Hematopoietic multipotent progenitor cell treated with erythropoietin and hydrocortisone succinate and interleukin-3 and kit ligand, for 15 days (in vitro differentiated cells): ENCODE data around the gene SENP5.

Experiments
- DNase-seq: peaks from one replicate; pipeline ENCODE4 v3.0.0-alpha.2; 2015; ENCODE audit warnings: low spot score

The SENP5 gene

GRCh38 chr3:196889844-196890708, 22.4 kb downstream of the SENP5 start:
- no peak for DNase-seq

- no peak for DNase-seq
Observed at GRCh38 chr3:196894557-196895295, 27.0 kb downstream of the SENP5 start.

- DNase-seq = no peak
Observed at GRCh38 chr3:196896229-196896628, 28.5 kb downstream of the SENP5 start.

DNA sequence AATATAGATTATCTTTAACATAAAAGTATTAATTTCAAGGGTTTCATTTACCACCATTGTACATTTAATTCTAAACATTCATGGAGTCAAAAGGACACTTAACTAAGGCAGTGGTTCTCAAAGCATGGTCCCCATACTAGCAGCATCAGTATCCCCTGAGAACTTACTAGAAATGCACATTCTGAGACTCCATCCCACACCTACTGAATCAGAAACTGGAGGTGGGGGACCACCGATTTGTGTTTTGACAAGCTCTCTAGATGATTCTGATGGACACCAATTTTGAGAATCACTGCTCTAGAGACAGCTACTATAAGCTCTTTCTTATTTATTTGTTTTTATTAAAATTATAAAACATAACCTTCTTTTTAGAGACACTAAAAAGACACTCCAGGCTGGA, 34.0 kb downstream of the SENP5 start:
- no peak for DNase-seq

GRCh38 chr3:196902296-196902695, 34.6 kb downstream of the SENP5 start:
- no peak for DNase-seq

GRCh38 chr3:196903740-196904139, 36.0 kb downstream of the SENP5 start:
- no peak for DNase-seq

DNA sequence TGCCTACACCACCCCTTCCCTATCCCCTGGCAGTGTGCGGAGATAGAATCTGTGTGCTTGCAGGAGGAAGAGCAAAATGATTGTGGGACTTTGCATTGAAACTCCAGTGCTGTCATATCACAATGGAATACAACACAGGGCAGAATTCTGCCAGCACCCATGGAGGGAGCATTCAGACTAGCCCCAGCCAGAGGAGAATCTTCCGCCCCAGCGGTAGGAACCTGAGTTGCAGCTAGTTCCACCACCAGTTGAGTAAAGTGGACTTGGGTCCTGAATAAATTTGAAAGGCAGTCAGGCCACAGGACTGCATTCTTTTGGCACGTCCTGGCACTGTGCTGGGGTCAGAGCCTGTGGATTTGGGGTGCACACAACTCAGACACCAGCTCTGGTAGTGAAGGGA, 47.1 kb downstream of the SENP5 start:
- DNase-seq = no peak

GRCh38 chr3:196915375-196915774, 47.7 kb downstream of the SENP5 start:
- DNase-seq = no peak

DNA sequence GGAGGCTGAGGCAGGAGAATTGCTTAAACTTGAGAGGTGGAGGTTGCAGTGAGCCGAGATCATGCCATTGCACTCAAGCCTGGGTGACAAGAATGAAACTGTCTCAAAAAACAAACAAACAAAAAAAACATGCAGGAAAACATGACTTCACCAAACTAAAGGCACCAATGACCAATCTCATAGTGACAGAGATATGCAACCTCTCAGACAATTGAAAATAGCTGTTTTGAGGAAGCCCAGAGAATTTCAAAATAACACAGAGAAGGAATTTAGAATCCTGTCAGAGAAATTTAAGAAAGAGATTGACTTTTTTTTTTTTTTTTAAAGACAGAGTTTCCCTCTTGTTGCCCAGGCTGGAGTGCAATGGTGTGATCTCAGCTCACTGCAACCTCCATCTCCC, 48.5 kb downstream of the SENP5 start:
- no peak for DNase-seq

DNA sequence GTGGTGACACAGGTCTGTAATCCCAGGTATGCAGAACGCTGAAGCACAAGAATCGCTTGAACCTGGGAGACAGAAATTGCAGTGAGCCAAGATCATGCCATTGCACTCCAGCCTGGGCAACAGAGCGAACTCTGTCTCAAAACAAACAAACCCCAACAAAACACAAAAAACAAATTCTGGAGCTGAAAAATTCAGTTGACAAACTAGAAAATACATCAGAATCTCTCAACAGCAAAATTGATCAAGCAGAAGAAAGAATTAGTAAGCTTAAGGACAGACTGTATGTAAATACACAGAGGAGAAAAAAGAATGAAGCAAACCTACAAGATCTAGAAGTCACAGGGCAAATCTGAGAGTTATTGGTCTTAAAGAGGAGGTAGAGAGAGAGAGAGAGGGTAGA, 49.3 kb downstream of the SENP5 start:
- no peak for DNase-seq

DNA sequence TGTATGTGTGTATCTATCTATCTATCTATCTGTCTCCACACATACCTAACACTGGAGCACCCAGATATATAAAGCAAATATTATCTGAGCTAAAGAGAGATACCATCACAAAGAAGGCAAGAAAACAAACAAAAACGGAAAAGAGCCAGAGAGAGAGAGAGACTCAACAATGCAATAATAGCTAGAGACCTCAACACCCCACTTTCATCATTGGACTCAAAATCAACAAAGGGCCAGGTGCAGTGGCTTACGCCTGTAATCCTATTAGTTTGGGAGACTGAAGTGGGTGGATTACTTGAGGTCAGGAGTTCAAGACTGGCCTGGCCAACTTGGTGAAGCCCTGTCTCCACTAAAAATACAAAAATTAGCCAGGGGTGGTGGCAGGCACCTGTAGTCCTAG, 51.2 kb downstream of the SENP5 start:
- DNase-seq = no peak

DNA sequence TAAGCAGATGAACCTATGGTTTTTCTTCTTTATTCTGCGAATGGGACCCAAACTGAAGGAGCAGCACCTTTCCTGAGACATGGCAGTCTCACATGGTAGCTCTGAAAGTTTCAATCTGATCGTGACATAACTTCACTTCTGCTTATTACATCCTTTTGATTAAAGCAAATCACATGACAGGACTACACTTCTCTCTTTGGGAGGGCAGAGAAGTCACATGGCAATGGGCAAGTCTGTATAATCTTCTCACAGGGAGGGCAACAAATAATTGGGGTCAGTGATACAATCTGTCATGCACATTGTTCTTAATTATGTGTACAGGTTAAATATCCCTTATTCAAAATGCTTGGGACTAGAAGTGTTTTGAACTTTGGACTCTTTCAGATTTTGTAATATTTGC, 53.0 kb downstream of the SENP5 start:
- no peak for DNase-seq

- DNase-seq = no peak
Observed at GRCh38 chr3:196927571-196928453, 60.1 kb downstream of the SENP5 start.

GRCh38 chr3:196931157-196931556, 63.4 kb downstream of the SENP5 start:
- no peak for DNase-seq

DNA sequence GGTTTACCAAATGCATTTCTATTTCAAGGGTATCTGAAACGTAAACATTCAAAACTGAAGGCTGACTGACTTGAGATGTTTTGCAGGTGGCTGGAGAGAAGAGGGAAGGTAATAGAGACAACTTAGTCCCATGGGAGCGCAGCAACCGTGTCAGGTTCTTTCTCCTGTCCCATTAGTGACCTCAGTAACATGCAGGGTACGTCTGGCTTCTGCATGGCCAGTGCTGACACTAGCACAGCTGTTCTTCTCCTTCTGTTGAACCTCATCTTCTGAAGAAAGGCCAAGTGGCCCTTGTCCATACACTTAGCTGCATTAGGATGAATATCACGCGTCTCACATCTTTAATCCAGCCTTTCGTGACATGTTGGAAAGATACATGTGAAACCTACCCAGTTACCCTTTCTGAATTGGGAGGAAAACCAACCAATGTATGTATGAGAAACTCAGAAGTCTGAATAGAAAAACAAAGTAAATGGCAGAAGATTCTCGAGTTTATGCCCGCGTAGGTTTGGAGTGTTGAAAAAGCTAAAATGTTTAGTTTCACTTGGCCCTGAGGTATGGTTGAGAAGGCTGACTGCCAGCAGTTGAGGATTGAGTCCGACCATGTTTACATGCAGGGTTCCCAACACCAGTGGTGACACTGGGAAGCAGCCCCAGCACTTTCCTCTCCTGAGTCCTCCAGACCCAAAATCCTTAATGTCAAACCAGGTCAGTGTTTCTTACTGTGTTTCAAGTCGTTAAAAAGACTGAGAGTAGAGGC, 64.3 kb downstream of the SENP5 start:
- no peak for DNase-seq

DNA sequence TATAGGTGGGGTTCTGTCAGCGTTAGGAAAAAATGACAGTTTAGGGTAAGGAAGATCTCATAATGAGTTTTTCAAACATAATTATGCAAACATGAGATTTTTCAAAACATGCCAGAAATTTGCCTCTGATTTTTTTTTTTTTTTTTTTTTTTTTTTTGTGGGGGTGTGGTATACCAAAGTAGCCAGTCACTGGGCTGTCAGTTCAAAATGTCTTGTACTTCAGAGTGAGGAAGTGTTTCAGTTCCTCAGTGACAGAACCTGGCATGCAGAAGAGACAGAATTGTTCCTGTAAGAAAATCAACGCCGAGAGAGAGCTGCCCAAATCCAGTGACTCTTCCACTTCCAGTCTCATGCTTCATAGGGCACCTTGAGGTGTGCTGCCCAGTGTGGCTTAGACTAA, 64.9 kb downstream of the SENP5 start:
- DNase-seq = no peak

GRCh38 chr3:196936288-196936687, 68.6 kb downstream of the SENP5 start:
- no peak for DNase-seq

GRCh38 chr3:196938124-196938523, 70.4 kb downstream of the SENP5 start:
- no peak for DNase-seq

GRCh38 chr3:196938576-196938975, 70.9 kb downstream of the SENP5 start:
- DNase-seq = no peak

DNA sequence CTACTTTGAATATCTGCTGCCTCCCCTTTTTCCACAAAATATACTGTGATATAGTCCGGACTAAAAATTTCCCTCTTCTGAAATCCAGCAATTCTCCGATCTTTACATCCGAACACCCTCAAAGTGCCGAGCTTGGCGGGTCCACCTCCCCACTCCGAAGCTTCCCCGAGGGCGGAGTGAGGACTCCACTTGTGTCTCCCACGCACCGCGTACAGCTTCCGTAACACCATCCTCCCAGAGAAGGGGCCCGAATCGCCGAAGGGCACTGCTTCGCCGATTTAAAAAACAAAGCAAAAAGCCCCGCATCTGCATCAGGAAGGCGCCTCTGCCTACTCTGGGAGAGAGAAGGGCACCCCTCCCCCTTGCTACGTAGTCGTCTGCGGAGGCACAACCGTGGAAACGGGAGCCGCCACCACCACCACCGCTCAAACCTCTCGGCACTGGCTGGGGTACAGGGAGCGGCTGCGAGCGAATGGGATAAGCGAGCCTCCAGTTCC, 74.1 kb downstream of the SENP5 start:
- DNase-seq = peak; percentile 37

- DNase-seq = peak; percentile 98
Observed at GRCh38 chr3:196942226-196942914, 74.7 kb downstream of the SENP5 start, which contains the start of gene NCBP2. NCBP2 (minus strand) TSS chr3:196942528; CDS start chr3:196942503, 25 bp downstream.
